ENCODE results near the gene EPHB2.

EPHB2 gene

GRCh38 chr1:22752339-22752738 lies 41.7 kb downstream of the EPHB2 start:
- DNase-seq: no peak

GRCh38 chr1:22753481-22753971 lies 42.9 kb downstream of the EPHB2 start:
- DNase-seq: no peak

DNA sequence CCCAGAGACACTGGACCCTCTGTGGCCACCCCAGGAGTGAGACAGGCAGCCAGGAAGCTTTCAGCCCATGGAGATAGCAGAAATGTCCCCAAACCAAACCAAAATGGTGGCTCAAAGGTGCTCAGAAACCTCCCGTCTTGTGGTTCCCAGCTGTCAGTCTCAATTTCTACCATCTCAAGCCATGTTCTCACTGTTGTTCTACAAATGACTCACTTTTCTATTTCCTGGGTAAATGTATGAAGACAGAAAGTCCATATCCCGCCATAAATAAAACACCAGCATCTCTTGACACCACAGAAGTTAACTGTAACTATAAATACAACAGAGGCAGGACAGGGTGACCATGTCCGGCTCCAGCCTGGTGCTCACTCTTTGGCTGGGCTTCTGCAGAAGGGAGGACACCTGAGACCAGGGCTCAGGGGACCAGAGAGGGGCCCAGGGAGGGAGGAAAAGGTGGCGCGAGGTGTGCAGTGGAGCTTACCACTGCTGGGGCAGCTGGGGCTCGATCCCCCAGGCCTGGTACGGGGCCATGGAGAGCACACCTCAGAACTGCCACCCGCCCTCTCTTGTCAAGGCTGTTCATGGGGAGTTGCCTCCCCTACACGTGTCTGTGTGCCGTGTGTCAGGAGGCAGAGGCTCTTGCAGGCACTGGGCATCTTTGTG lies 43.6 kb downstream of the EPHB2 start:
- DNase-seq: no peak

- no peak for DNase-seq
These were observed 44.2 kb downstream of the EPHB2 start for GRCh38 chr1:22754824-22755223.

DNA sequence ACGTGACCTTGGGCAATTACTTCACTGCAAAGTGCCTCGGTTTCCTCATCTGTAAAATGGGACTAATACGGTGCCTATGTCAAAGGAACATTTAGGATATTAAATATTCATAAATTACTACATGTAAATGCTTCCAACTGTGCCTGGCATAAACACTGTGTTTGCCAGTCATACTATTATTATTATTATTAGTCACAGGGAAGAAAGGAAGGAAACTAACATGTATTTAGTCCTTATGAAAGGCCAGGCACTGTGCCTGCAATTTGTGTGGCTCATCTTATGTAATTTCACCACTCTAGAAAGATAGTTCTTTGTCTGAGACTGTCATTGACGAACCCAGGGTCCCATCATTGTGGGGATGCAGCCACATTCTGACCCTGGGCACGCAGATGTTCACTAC lies 45.0 kb downstream of the EPHB2 start:
- DNase-seq: no peak

DNA sequence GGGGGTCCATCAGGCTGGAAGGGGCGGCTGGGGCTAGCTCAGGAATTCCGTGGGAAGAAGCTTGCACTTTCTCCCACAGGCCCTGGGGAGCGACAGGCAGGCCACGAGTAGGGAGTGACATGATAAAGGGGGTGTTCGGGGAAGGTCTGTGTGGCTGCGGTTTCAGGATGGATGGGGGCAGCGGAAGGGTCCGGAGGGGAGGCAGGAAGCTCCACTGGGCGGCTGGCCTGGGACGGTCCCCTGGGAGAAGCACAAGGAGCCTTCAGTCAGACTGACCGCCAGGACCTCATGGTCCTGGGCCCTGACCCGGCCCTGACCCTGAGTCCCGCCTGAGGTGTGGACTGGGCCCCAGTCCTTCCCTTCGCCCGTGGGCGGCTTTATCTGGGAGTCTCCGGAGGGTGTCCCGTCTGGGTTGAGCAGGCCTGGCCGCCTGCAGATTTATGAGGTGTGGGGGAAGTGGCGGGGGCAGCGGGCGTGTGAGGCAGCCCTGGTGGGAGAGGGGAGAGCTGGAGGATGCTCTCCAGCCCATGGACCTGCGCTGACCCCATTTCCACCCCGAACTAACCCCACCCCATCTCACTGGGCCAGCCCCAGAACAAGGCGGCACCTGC lies 45.6 kb downstream of the EPHB2 start:
- no peak for DNase-seq

DNA sequence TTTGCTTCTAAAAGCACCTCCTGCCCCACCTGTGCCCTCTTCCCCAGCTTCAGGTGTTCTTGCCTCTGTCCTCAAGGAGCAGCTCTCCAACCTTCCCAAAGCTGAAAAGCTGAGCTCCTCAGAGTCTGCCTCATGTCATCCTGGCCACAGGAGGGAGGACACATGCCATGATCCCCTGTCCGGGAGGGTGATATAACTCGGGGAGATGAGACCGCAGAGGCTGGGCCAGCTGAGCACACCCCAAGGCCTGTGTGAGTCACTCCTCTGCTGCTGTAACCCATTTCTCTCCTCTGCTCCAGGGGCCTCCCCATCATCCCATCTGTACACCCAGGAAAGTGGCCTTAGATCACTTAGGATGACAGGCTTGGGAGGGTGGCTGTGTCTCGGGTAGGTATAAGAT lies 49.8 kb downstream of the EPHB2 start:
- DNase-seq: no peak

DNA sequence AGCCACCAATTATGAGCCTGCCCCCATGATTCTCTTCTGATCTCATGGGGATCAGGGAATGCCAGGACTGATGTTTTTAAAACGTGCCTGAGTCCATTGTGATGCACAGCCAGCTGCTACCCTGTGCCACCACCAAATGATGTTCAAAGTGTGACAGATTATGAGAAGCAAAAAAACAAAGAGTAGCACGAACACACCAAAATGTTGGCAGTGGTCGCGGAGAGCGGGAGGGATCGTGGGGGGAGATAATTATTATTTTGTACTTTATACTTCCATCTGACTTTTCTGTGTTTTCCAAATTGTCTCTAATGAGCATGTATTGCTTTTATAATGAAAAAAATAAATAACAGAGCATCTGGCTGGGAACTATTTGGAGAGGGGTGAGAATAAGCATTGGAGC lies 50.5 kb downstream of the EPHB2 start:
- DNase-seq: peak; percentile 80

DNA sequence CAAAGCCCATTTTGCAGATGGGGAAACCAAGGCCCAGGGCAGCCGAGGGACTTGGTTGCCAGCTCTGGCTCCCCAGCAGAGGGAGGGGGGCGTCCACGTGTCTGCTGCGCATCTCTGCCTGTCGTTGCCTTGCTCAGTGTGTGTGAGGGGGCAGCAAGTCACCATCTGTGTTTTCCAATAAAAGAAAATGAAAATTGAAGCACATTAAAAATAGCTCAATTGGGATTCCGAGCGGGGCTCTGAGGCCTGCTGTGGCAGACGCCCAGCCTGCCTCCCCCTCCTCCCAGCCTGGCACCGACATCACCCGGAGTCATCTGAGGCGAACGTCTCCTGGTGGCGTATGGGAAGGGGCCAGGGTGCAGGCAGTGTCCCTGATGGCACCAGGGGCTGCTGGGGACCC lies 51.2 kb downstream of the EPHB2 start:
- DNase-seq: peak; percentile 89

GRCh38 chr1:22763487-22764200 lies 53.0 kb downstream of the EPHB2 start:
- no peak for DNase-seq

DNA sequence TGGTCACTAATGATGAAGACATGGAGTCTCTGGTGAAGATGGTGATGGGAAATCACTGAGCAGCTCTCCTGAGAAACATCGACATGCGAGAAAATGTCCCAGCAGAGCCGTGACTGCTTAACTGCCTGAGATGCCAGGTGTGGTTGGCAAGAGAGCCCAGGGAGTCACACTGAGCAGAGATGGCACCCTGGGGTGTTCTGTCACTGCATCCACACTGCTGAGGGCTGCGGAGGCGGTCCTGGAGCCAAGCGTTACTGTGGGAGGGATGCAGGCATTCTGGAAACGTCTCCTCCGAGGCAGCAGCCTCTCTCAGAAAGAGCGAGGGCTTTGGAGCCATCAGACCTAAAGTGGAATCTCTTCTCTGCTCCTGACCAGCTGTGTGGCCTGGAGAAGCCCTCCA lies 57.2 kb downstream of the EPHB2 start:
- DNase-seq: no peak

DNA sequence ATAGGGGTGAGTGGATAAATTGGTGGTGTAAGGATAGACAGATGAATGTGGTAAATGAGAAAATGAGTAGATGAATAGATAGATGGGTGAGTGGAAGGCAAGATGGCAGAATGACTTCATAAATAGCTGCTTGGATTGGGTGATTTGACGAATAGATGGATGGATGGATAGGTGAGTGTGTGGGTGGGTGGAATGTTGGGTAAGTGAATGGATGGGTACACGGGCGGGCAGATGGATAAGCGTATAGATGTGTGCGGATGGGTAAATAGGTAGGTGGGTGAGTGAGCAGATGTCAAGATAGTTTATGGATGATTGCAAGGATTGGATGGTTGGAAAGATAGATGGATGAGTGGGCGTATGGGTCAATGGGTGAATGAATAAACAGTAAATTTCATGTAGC lies 59.3 kb downstream of the EPHB2 start:
- DNase-seq: no peak

DNA sequence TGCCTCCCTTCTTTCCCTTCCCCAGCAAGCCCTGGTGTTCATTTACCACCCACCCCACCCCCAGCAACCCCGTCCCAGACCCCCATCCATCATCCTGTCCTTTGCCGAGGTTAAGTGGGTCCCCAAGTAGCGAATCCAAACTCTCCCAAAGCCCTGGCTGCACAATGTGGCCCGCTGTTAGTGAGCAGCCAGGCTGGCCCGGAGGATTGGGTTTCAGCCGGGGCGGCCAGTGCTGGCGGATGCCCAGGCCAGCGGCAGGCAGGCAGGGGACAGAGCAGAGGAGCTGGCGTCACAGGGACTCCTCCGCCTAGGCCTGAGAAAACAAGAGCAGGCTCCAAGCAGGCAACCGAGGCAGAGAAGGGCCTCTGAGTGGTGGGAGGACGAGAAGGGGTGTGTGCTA lies 61.4 kb downstream of the EPHB2 start:
- no peak for DNase-seq

DNA sequence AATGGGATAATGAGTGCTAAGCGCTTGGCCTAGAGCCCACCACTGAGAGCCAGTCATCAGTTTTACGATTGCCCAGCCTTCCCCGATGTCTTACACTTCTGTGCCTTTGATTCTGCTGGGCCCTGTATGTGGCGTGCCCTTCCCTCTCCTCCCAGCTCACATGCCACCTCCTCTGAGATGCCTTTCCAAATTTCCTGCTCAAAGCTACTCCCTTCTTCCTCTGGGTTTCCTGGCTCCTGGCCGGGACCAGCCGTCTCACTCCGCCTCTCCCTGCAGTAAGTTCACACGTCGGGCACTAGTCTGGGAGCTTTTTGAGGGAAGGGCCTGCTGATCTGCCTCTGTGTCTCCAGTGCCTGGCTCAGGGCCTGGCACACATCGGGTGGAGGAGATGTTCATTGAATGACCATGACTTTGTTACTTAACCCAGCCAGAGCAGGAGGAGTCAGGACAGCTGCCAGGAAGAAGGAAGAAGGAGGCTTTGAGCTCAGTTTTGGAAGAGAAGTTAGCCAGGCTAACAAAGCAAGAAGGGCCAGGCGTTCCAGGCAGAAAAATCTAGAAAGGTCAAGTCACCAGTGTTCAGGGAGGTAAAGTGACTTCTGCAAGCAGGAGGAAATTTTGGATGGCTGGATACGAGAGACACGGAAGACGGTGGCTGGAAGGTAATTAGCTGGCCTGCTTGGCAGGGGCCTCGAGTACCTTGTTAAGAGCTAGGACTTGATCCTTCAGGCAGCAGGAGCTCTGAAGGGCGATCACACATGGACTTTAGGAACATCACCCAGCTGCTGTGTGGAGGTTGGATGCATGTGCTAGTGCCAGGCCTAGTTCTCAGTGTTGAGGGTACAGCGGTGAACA lies 63.6 kb downstream of the EPHB2 start:
- no peak for DNase-seq

DNA sequence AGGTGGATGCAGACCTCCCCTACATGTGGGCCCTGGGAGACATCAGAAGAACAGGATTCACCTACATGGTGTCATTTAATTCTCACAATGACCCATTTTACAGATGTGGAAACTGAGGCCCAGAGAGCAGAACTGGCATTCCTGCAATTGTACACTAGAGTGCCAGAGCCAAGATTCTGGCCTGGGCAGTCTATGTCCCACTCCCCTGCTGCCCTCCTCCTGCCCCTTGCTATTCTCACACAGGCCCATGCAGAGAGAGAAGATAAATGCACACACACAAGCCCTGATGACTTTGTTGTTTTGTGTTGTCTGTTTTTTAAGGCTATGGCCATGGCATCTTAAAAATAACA lies 64.2 kb downstream of the EPHB2 start:
- no peak for DNase-seq

DNA sequence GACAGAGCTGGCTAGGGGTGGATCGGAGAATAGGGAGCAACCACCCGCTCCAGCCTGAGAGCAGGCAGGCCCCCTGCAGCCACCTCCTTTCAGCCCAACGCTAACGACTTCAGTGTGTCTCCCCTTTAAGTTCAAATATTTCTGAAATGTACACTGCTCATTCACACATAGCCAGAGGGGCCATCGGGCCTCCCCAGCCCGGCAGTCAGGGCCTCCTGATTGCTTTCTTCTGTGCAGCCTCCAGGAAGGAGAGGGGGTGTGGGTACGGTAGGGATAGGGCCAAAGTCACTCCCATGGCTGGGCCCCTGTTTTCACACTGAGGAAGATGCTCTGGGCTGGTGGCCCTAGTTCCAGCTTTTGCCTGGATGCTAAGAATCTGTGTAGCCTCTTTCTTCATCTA lies 64.8 kb downstream of the EPHB2 start:
- DNase-seq: no peak

DNA sequence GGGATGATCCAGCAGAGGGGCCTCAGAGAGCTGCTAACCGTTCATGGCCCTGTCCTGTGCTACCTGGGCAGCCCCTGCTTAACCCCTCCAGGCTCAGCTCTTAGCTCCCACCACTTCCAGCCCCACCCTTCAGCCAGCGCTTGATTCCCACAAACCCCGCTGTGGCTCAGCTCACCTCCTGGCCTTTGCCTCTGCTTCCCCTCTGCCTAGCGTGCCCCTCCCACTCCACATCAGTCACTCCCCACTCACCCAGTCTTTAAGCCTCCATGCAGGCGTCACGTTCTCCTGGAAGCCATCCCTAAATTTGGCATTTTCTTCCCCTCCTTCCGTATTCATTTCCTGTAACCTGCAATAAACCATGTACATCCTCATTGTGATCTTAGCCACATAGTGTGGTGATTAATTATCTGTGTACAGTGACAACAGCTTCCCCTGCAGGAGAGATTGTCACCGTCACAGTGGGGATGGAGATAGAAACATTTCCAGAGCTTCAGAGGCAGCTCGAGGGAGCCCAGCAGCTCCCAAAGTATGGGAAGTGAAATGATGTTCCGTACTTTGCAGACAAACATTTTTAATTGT lies 65.5 kb downstream of the EPHB2 start:
- DNase-seq: no peak

DNA sequence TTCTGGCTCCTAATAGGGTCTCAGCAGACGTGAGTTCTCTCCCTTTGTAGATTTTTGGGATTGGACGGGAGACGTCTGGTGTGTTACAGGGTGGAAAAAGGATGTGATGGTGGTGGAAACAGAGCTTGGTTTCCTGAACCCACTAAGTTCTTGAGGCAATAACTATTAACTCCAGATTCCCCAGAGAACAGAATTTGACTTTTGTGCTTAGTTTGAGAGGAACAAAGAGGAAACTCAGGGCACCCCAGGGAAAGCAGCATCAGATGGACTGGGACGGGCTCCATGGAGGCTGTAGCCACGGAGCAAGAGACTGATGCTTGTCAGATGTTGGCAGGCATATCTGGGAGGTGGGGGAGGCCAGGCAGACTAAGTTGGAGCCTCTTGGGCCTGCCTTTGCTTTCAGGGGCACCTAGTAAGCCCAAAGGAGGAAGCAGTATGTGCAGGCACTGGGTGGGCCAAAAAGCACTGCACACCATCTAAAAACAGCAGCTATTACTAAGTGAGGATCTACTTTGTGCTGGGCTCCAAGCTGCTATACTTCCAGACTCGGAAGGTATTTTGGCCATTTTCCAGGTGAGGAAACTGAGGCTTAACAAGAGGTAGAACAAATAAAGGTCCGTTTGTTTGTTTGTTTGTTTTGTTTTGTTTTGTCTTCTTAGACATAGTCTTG lies 66.9 kb downstream of the EPHB2 start:
- DNase-seq: no peak

GRCh38 chr1:22778408-22778807 lies 67.8 kb downstream of the EPHB2 start:
- DNase-seq: no peak

DNA sequence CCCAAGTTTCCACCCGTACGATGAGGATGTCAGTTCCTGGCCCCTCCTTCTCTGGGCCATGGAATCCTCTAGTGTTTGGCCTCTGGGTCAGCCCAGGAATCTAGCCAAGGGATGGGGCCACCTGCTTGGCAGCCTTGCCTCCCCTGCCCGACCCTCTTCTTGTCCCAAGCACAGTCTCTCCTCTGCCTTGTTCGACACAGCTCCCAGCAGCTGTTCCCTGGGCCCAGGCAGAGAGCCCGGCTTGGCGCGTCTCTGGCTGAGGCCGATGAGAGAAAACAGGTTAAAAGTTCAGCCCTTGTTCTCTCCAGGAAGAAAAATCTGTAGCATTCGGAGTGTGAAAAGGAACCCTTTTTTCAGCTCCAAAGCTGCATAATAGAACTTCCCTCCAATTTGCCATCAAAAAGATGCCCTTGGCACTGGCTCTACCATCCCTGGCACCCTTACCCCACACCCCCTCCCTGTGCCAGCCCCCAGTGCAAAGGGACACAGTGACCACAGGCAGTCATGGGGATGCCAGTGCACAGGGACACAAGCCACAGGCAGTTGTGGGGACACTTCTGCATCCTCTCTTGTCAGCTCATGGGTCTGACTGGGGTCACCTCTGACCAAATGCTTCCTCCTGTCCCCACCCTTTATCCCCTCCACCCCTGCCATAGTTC lies 68.4 kb downstream of the EPHB2 start:
- no peak for DNase-seq

GRCh38 chr1:22780696-22781095 lies 70.1 kb downstream of the EPHB2 start:
- DNase-seq: no peak

- no peak for DNase-seq
These were observed 70.8 kb downstream of the EPHB2 start for GRCh38 chr1:22781483-22781882.
